GM18867 (cell line): ENCODE data around the gene HSPA12A.

ENCODE experiments used
- ATAC-seq: cut with Tn5 transposase; IDR thresholded peaks from one replicate; pipeline ENCODE4 v1.9.1; 2021; ENCODE audit warnings: mild to moderate bottlenecking, moderate library complexity; ENCODE audit not compliant: unreplicated experiment

HSPA12A gene, protein sequence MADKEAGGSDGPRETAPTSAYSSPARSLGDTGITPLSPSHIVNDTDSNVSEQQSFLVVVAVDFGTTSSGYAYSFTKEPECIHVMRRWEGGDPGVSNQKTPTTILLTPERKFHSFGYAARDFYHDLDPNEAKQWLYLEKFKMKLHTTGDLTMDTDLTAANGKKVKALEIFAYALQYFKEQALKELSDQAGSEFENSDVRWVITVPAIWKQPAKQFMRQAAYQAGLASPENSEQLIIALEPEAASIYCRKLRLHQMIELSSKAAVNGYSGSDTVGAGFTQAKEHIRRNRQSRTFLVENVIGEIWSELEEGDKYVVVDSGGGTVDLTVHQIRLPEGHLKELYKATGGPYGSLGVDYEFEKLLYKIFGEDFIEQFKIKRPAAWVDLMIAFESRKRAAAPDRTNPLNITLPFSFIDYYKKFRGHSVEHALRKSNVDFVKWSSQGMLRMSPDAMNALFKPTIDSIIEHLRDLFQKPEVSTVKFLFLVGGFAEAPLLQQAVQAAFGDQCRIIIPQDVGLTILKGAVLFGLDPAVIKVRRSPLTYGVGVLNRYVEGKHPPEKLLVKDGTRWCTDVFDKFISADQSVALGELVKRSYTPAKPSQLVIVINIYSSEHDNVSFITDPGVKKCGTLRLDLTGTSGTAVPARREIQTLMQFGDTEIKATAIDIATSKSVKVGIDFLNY

DNA sequence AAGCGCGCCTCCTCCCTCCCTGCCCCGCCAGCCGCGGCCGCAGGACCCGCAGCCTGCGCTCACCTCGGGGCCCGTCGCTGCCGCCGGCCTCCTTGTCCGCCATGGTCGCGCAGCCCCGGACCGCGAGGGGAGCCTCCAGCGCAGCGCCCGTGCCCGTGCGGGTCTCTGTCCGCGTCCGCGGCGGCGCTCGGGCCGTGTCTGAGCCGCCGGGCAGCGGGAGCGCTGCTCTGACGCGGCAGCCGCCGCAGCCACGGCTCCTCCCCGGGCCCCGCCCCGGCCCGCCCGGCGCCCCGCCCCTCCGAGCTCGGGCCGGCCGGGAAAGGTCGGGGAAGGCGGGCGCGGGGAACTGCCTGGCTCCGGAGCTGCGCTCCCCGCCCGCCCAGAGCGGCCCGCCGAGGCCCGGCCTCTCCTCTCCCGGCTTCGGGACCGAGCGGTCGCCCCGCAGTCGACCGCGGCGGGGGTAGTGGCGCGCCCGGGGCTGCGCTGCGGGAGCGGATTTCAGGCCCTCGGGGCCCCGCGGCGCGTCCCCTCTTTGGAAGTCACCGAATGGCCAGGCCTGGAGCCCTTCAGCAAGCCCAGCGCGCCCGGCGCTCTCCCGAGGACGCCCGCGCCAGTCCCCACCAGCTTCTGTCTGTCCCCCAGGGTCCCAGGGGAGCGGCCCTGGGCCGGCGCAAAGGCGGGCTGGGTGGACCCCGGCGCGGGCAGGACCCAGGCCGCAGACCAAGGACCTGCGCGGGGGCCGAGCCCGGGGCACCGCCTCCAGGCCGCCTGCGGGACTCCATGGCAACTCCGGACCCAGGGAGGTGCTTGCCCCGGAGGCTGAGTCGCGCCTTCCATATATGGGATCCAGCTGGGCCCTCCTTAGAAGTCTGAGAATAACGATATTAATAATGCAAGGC lies at the start of gene HSPA12A:
HSPA12A (minus strand) TSS at position 200 of the 899 bp plus-strand sequence; CDS start at position 103, 97 bp downstream.
- peak; percentile 95 for ATAC-seq

GRCh38 chr10:116791241-116791640 lies 48.9 kb upstream of the HSPA12A start:
- no peak for ATAC-seq

DNA sequence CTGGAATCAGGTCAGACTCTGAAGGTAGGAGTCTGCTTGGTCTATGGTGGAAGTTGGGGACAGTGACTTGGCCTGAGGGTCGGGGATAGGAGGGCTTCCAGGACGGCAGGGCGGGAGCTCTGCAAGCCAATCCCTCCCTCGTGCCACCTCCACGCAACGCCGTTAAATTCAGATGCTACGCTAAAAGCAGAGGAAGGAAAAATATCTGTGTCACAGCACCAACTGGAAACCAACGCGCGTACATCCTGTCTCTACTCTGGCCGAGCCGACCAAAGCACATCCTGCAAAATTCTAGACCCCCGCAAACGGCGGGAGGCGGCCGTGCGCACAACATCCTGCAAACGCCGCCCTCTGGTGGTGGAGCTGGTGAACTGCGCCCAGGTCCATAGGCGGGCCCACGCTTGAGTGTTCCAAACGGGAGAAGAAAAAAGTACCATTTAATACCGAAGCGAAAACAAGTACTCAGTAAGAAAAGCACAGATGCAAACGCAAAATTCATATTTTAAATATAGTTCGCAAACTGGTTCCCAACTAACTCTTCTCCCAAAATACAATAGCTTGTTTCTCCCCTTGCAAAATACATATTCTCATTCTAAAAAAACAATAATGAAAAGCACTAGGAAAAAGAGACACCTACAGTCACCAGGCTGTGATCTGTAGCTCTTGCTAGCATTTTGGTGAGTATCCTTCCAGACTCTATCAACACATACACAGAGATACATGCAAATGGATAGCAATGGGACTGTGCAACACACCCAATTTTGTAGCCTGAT lies 45.7 kb upstream of the HSPA12A start:
- ATAC-seq = peak; percentile 81

GRCh38 chr10:116787053-116787659 lies 44.8 kb upstream of the HSPA12A start:
- no peak for ATAC-seq

DNA sequence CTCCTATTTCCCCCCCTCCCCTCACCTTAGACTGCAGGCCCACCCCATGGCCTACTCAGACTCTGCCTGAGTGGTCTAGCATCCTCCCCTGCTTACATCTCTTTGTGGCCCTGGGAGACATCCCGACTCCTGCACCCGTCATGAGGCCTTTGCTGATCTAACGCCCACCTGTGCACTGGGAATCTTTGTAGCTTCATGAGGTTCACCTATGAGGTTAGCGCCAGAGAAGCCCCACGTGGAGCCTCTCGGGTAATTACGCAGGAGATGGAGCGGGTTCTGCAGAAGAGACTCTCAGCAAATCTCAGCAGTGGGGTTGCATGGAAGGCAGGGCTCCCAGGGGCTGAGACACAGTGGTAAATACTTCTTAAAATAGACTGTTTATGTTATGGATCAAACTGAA lies 43.5 kb upstream of the HSPA12A start:
- no peak for ATAC-seq

DNA sequence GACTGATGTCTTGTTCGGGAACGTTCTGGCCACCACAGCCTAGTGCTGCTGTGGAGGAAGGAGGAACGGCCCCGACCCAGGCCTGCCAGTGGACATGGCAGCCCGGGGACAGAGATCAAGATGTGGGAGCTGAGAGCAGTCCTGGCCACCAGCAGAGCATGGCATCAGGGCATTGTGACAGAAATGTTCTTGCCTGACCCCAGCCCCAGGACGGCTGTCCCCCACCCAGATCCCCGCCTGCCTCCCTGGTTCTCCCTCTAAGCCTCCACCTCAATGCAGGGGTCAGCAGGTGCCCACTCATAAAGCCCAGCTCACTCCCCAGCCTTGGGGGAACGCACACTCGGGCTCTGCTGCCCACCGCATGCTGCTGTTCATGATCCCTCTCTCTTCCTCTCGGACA lies 42.9 kb upstream of the HSPA12A start:
- no peak for ATAC-seq

DNA sequence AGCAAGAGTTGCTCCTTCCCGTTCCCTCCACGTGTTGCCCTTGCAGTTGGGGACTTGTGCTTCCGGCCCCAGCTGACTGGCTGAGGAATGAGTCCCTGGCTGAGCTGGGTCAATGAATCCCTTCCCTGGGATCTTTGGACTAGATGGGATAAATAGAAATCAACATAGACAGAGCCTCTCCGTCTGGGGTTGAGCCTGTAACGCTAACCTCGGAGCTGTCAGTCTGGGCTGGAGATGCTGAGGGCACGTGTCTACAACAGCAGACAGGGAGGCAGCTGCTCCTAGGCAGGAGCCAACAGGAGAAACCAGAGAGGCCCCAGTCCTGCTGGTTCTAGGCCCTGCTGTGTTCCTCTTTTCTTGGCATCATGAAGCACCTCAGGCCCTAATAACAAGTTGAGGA lies 42.3 kb upstream of the HSPA12A start:
- ATAC-seq = no peak

- no peak for ATAC-seq
These were observed 41.7 kb upstream of the HSPA12A start for GRCh38 chr10:116784035-116784434.

DNA sequence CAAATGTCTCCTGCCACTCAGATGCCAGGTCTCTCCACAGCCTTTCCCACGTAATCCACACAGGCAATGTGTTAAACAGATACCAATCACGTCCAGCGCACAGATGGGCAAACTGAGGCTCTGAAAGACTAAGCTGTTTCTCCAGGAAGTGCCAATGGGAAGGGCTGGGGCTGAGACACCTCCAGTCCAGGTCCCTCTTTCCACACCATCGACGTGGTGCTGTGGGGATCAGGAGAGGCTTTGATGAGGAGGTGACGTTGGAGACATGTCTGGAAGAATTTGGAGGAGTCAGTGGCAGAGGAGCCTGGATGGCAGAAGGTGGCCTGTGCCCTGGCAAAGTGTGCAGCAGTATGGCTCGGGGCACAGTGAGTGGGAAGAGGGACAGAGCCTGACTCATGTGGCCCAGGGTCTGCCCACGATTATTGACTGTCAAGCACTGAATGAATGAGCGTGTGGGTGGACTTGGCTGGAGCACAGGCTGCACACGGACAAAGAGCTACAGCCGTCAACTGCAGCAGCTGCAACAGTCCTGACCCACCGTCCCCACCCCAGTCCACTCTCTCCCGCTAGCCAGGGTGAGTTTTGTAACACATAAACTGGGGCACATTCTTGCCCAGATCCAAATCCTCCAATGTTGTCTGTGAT lies 40.8 kb upstream of the HSPA12A start:
- ATAC-seq = no peak

GRCh38 chr10:116781370-116781884 lies 39.1 kb upstream of the HSPA12A start:
- ATAC-seq = no peak

GRCh38 chr10:116780691-116781205 lies 38.4 kb upstream of the HSPA12A start:
- ATAC-seq = no peak

- ATAC-seq = no peak
These were observed 36.8 kb upstream of the HSPA12A start for GRCh38 chr10:116779076-116779687.

DNA sequence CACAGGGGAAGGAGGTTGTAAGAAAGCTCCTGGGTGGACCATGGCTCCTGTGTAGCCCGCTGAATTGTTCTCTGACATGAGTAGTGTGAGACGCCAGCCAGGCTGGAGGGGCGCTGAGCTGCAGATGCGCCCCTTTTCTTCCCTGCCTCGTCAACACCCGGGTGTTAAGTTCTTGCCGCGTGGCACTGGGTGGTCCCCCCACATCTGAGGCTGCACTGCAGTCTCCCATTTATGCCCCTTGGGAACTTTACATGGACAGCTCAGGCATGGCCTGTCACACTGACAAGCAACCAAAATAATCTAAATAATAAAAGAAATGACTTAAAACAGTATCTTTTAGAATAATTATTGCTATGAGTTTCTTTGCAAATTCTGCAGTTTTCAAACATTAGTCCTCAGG lies 34.6 kb upstream of the HSPA12A start:
- ATAC-seq = no peak

GRCh38 chr10:116775488-116776400 lies 33.4 kb upstream of the HSPA12A start:
- no peak for ATAC-seq

GRCh38 chr10:116774728-116775151 lies 32.4 kb upstream of the HSPA12A start:
- ATAC-seq = no peak

- no peak for ATAC-seq
These were observed 30.7 kb upstream of the HSPA12A start for GRCh38 chr10:116772909-116773705.
